NCI-H2196 (cell line): ENCODE data around the gene DHX30.

Experiments
- DNase-seq: peaks from one replicate; lab custom pipeline; 2025; ENCODE audit not compliant: unreplicated experiment; lab: John Stamatoyannopoulos, UW

Gene DHX30

GRCh38 chr3:47851888-47852603, 49.1 kb downstream of the DHX30 start:
- no peak for DNase-seq

GRCh38 chr3:47852604-47853602, 50.0 kb downstream of the DHX30 start:
- DNase-seq: no peak

- DNase-seq: no peak
Observed at GRCh38 chr3:47854267-47854666, 51.3 kb downstream of the DHX30 start.

GRCh38 chr3:47854720-47855455, 52.0 kb downstream of the DHX30 start:
- no peak for DNase-seq

- no peak for DNase-seq
Observed at GRCh38 chr3:47855461-47856383, 52.8 kb downstream of the DHX30 start.

GRCh38 chr3:47856669-47857068, 53.7 kb downstream of the DHX30 start:
- DNase-seq: no peak

- no peak for DNase-seq
Observed at GRCh38 chr3:47857151-47857550, 54.2 kb downstream of the DHX30 start.

GRCh38 chr3:47859956-47860605, 57.1 kb downstream of the DHX30 start:
- no peak for DNase-seq

- DNase-seq: no peak
Observed at GRCh38 chr3:47863391-47864128, 60.6 kb downstream of the DHX30 start.

- no peak for DNase-seq
Observed at GRCh38 chr3:47865192-47865591, 62.3 kb downstream of the DHX30 start.

- no peak for DNase-seq
Observed at GRCh38 chr3:47867451-47868044, 64.6 kb downstream of the DHX30 start.

GRCh38 chr3:47868306-47868705, 65.4 kb downstream of the DHX30 start:
- no peak for DNase-seq

GRCh38 chr3:47870156-47870555, 67.2 kb downstream of the DHX30 start:
- DNase-seq: no peak

- DNase-seq: no peak
Observed at GRCh38 chr3:47870702-47871260, 67.8 kb downstream of the DHX30 start.

GRCh38 chr3:47871389-47871788, 68.5 kb downstream of the DHX30 start:
- no peak for DNase-seq

GRCh38 chr3:47872916-47873315, 70.0 kb downstream of the DHX30 start:
- DNase-seq: no peak

GRCh38 chr3:47874438-47874837, 71.5 kb downstream of the DHX30 start:
- no peak for DNase-seq

- DNase-seq: no peak
Observed at GRCh38 chr3:47874913-47875312, 72.0 kb downstream of the DHX30 start.
